ENCODE data around the gene SERPING1. TPM values are rescaled to one million over a fixed set of nuclear protein-coding genes. Genes with fewer than 3 reads are reported as not detected.

The SERPING1 gene
- polyA plus RNA-seq, 1 donor: 88.8 TPM

DNA sequence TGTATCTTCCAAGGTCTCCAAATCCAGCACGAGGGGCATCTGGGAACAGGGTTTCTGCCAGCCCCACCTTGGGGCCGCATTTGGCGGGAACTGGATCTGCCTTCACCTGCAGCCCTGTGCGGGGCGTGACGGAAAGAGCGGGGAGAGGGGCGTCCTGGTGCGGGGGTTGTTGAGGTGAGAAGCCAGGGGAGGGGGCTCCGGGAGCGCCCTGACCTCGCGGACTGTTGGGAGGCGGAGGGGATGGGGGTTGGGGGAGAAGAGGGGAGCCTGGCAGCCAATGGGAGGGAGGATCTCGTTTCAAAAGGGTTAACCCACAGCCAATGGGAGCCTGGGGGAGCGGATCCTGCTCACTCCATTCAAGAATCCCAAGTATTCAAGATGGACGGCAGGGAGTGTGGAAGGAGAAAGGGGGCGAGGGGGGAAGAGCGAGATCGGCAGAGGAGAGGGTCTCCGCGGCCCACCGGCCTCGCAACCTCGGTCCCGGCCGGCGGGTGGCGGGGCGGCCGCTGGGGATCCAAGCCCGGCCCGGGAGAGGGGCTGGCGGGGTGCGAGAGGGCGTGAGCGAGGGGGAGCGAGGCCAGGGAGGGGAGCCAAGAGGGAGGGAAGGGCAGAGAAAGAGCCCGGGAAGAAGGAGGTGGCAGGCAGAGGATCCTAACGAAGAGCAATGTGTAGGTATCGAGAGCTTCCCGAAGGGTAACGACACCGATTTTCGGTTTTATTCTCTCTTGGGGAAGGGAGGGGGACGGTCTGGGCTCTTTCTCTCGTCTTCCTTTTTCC is 40.7 kb downstream of the SERPING1 start:
- no peak for DNase-seq (ENCODE audit: low read depth)

DNA sequence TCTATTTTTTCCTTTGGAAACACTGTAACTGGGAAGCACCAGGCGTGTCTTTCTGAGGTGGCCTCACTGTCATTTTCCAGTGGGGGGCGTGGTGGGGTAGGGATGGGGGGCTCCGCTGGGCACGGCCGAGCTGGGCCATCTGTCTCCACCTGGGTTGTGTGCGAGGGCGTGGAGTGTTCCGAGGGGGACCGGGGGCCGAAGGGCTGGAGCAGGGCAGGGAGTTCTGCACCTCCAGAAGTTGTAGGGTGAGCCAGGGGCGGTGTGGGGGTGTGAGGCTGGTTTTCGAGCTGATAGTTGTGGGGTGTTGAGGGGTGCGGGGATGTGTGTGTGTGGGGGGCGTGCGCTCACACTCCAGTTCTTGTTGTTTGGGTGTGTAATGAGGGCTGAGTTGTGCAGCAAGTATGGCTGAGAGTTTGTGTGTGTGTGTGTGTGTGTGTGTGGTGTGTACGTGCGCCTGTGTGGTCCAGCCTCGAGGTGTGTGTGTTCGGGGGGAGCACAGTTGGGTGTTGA is 41.4 kb downstream of the SERPING1 start:
- no peak for DNase-seq (ENCODE audit: low read depth)

DNA sequence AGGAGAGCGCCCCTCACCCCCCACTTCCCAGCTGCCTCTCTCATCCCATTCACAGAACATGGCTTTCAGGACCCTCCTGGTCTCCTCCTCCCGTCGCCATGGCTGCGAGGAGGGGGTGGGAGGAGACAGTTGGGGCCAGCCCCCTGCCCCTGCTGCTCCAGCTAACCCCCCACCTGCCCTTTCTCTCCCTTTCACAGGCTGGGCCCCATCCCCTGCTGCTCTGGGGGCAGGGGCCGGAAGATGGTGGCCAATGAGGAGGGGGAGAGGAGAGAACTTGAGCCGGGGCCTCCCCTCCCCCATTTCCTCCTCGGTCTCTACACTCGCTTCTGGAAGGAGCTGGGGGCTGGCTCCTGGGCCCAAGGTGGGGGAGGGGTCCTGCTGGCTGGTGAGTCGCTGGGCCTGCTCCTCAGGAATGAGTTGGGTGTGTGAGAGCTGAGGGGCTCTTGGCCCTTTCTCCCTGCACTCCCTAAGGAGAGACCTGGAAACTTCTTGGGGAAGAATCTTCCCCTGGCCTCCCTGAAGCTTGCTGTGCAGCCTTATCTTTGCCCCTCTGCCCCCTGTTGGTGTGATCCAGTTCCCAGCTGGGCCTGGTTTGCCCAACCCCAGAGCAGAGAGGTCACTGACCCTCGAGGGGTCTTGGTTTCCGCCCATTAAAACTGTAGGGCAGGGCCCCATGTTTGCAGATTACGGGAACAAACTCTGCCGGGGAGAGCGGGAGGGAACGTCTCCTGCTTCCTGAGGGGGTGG is 42.0 kb downstream of the SERPING1 start:
- DNase-seq (ENCODE audit: low read depth): no peak

- no peak for DNase-seq (ENCODE audit: low read depth)
These were observed 42.7 kb downstream of the SERPING1 start for GRCh38 chr11:57640068-57640800.

DNA sequence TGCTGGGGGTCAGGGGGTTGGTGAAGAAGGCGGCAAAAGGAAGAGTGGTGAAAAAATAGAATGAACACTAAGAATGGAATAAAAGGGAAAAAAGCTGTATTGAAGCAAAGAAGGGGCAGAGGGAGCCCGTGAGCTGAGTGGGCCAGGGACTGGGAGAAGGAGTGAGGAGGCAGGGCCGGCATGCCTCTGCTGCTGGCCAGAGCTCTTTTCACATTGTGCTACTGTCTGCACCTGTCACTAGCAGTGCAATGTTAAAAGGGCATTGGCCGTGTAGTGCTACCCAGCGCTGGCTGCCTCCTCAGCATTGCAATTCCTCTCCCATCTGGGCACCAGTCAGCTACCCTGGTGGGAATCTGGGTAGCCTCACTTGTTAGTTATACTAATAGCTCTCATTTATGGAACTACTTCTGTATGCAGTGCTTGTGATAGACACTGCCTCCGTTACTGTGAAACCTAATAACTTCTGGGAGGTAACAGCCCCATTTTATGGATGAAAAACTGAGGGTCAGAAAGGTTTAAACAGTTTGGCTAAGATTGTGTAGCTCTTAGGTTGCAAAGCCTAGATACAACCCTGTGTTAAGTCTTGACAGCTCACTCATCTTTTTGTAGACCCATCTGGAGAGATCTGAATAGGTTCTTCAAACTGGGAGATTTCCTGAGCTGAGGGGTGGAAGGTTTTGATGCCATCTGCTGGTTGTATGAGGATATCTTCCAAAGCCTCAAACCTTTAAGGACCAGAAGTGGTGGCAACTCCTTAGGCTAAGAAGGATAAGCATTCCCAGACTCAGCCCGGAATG is 43.7 kb downstream of the SERPING1 start:
- no peak for DNase-seq (ENCODE audit: low read depth)

DNA sequence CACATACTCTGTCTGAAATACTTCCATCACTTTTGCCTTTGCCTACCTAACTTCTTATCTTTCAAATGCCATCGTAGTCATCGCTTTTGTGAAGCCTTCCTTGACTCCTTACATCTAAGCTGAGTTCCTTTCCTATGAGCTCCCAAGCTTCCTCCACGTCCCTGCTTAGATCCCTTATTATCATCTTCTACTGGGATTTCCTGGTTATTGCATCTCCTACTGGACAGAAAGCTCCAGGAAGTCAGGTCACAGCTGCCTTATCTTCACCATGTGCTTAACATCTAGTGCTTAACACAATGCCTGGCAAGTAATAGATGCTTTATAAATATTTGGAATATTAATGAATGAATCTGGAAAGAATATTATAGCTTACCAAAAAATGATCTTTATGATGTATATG is 46.3 kb downstream of the SERPING1 start:
- no peak for DNase-seq (ENCODE audit: low read depth)

- DNase-seq (ENCODE audit: low read depth): no peak
These were observed 47.5 kb downstream of the SERPING1 start for GRCh38 chr11:57644748-57645688.

DNA sequence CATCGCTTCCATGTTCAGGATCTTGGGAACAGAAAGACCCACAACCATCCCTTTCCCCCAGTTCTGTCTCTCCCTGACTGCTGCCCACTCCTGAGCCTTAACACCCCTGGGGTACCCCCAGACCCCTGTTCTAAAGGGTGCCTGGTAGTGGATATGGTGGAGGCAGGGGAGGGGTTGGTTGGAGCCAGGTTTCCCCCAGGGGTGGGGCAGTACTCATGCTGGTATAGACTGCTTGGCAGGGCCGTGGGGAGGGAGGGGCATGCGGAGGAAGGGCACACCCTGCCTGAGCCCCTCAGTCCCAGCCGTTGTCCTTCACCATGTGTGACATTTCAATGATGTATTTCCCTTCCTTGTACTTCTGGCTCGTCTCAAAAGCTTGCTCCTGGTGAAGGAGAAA is 48.2 kb downstream of the SERPING1 start:
- DNase-seq (ENCODE audit: low read depth): no peak

DNA sequence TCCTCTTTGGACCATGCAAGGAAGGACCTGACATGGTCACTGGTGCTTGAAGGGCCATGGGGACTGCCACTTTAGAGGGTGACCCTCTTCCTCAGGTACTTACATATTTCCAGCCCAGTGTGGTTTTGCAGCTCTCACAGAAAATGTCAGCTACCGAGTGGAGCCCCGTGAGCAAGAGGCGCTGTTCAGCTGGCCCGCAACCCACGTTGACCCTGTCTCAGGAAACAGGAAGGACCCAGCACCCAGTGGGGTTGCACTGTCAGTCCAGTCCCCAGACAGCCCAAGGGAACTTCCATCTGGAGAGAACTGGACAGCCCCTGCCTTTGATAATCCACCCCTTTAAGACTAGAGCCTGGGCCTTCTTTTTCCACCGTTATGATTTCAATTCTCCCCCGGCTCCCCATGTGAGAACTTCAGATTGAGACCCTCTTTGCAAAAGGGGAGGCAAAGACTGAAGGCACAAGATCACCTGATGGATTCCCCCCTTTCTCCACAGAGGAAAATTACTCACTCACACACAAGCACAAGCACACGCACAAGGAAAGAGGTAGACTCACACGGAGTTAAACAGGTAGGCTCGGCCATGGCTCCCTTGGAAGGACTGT is 48.8 kb downstream of the SERPING1 start:
- no peak for DNase-seq (ENCODE audit: low read depth)

- DNase-seq (ENCODE audit: low read depth): no peak
These were observed 49.4 kb downstream of the SERPING1 start for GRCh38 chr11:57646799-57647303.

GRCh38 chr11:57647372-57647771 is 49.9 kb downstream of the SERPING1 start:
- no peak for DNase-seq (ENCODE audit: low read depth)

DNA sequence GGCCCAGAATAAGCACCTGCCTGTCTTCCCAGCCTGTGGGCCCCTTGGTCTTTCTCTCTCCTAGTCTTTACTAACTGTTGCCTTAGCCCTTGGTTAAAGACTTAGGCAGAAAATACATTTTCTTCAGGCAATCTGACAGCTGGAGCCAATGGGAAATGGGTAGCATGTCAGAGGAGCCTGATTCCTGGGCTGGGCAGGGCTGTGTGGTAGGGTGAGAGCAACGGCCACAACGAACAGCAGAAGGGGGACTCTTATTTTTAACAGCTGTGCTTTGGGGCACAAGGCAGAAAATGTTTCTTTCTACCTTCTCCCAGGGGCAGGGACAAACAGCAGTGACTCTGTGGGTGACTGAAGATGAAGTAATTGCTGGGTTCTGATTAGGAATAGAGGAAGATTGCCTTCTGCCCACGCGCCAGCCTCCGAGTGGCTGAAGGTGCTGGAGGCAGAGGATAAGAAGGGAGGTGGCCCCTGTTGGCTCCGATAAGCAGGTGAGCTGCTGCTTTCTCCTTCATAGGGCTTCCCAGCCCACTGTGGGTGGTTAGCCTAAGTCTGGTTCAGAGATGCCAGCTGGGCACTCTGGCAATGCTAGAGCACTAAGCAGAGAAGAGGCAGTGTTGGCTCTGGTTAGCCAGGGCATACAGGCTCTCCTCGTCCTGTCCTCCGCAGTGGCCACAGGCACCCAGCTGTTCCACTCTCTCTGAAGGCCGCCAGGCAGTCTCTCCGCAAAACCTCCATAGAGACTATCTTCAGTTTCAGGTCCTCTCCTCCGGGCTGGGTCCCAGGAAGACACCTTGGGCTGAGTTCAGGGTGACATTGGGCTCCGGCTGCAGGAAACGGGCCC is 50.7 kb downstream of the SERPING1 start:
- no peak for DNase-seq (ENCODE audit: low read depth)

GRCh38 chr11:57648801-57649735 is 51.6 kb downstream of the SERPING1 start:
- no peak for DNase-seq (ENCODE audit: low read depth)

DNA sequence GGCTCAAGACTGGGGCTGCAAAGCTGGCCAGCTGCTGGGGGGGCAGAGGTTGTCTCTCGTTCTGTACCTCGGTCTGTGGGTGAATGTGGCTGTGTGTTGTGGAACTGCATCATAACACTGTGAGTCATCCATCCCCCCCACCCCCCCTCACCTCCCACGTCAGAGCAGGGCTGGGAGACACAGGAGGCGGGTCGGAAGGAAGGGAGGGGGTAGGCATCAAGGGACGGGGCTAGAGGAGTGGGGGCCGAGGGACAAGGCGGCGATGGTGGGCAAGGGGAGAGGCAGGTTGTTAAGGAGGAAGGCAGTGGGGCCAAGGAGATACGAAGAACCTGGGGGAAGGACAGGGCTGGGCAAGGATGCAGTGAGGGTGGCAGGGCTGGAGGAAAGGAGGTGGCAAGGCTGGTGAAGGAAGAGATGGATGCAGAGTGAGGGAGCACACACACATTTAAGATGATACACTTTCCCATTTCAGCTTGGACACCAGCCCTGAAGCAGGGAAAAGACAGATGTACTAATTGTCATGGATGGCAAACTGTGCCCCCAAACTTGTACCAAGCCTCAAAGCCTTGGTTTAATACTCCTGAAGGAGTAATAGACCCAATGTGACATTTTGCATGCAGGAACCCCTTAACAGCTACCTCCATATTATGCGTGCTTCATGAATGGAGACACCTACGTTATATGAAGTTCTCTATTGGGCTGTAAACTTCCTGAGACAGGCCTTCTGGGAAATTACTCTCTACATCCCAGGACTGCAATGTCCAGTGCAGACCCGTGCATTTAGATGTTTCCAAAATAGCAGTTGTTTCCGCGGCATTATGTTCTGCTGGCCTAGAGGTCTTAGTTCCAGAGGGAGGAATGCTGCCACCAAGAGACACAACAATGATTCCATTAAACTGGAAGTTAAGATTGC is 52.6 kb downstream of the SERPING1 start, which contains the start of gene YPEL4:
YPEL4 (minus strand) TSS at position 87 of the 913 bp plus-strand sequence. CDS start 2,805 bp downstream, outside the sequence.
- DNase-seq (ENCODE audit: low read depth): no peak

- no peak for DNase-seq (ENCODE audit: low read depth)
These were observed 53.2 kb downstream of the SERPING1 start for GRCh38 chr11:57650739-57651090.

- no peak for DNase-seq (ENCODE audit: low read depth)
These were observed 53.9 kb downstream of the SERPING1 start for GRCh38 chr11:57651408-57651807.
